CD4-positive, alpha-beta T cell (primary cell): Measurements from ENCODE around the gene FASLG. TPM values are rescaled to one million over a fixed set of nuclear protein-coding genes. Genes with fewer than 3 reads are reported as not detected.

ENCODE experiments used
- ATAC-seq: fragments of 200-7000 bp; cut with Tn5 transposase; one replicate; pipeline ENCODE4 v1.10.0; 2022; ENCODE audit warnings: mild to moderate bottlenecking; ENCODE audit not compliant: poor library complexity
- CTCF ChIA-PET: fragments of 350-600 bp; sonication (Branson Sonifier 250); formaldehyde crosslinking; loops from one replicate; lab custom pipeline; 2021; ENCODE audit warnings: antibody characterized with exemption, inconsistent platforms; lab: Charles Lee
- POLR2A ChIA-PET: fragments of 350-600 bp; sonication (Branson Sonifier 250); formaldehyde crosslinking; loops from one replicate; lab custom pipeline; 2021; ENCODE audit warnings: antibody characterized with exemption, inconsistent platforms; lab: Charles Lee
- DNase-seq, 14 experiments: peaks; one replicate each; pipeline ENCODE4 v3.0.0-alpha.2; 2013 to 2020; ENCODE audit warnings: mixed read lengths in 2 of 14
- H3K27ac ChIP-seq, 2 donors: one replicate each; pipeline versions ENCODE4 v1.5.1 to v1.7.0; 2013; ENCODE audit warnings: low read length in 2 of 2, low read depth in 1 of 2, mild to moderate bottlenecking in 1 of 2
- H3K27me3 ChIP-seq, 2 experiments: 1 replicate in 1 of 2; 2 replicates in 1 of 2; pipeline versions ENCODE4 v1.6.1 to v1.7.0; 2013; ENCODE audit warnings: low read length in 2 of 2, control low read depth in 1 of 2, mild to moderate bottlenecking in 1 of 2, moderate library complexity in 1 of 2; ENCODE audit not compliant: insufficient read depth in 2 of 2, control insufficient read depth in 1 of 2
- H3K36me3 ChIP-seq: one replicate; pipeline ENCODE4 v1.6.1; 2013; ENCODE audit warnings: low read length, control low read depth; ENCODE audit not compliant: insufficient read depth
- H3K4me1 ChIP-seq: one replicate; pipeline ENCODE4 v1.6.1; 2013; ENCODE audit warnings: low read length, control low read depth; ENCODE audit not compliant: insufficient read depth
- H3K4me3 ChIP-seq: one replicate; pipeline ENCODE4 v1.5.1; 2013; ENCODE audit warnings: mild to moderate bottlenecking, low read length, moderate library complexity
- H3K9me3 ChIP-seq, 2 experiments: 1 replicate in 1 of 2; 2 replicates in 1 of 2; pipeline versions ENCODE4 v1.6.1 to v1.7.0; 2013; ENCODE audit warnings: low read length in 2 of 2, mild to moderate bottlenecking in 2 of 2, control low read depth in 1 of 2, moderate library complexity in 1 of 2; ENCODE audit not compliant: control insufficient read depth in 1 of 2, insufficient read depth in 1 of 2
- H3K27ac Mint-ChIP-seq: one replicate; pipeline ENCODE4 v1.8.0; 2020; ENCODE audit warnings: mixed read lengths
- H3K27me3 Mint-ChIP-seq: one replicate; pipeline ENCODE4 v1.8.0; 2021; ENCODE audit warnings: mixed read lengths
- H3K36me3 Mint-ChIP-seq: one replicate; pipeline ENCODE4 v1.8.0; 2021; ENCODE audit warnings: low read depth, mixed read lengths
- H3K4me1 Mint-ChIP-seq: one replicate; pipeline ENCODE4 v1.8.0; 2021; ENCODE audit warnings: low read depth, mixed read lengths
- H3K4me3 Mint-ChIP-seq: one replicate; pipeline ENCODE4 v1.8.0; 2020; ENCODE audit warnings: mild to moderate bottlenecking, mixed read lengths
- H3K9me3 Mint-ChIP-seq: one replicate; pipeline ENCODE4 v1.8.0; 2020; ENCODE audit warnings: mixed read lengths
- CTCF ChIP-seq: fragments of 200-600 bp; IDR thresholded peaks from one replicate; pipeline ENCODE4 v1.8.0; 2022; ENCODE audit warnings: antibody characterized with exemption, mild to moderate bottlenecking
- intact Hi-C, 2 experiments: fragments of 100-400 bp; cut with DNase I in 1 of 2; cut with micrococcal nuclease in 1 of 2; formaldehyde crosslinking; loops; one replicate each; pipeline versions ENCODE4 v1.15.1 to v1.9.0; 2023 to 2025; cut with DNase I, micrococcal nuclease
- total RNA-seq, 174 experiments: library from RNA in 2 of 174; stranded (reverse) in 2 of 174; gene quantifications; one replicate each; pipeline ENCODE4 v1.2.3 and lab custom pipeline; 2021 to 2026

Gene FASLG
- total RNA-seq, 2 experiments from 2014 or later, result 0.11 to 0.80 TPM

- Histone ChIP-seq H3K27ac (no peak overlapping the region), H3K4me1 (peaks cover 4% of the 10 kb centered on the region), H3K27me3 (no peaks in the 10 kb centered on the region), H3K4me3 (no peak overlapping the region), H3K36me3 (no peaks in the 10 kb centered on the region), H3K9me3 (peaks cover 4 to 10% of the 10 kb centered on the region in 2 experiments)
- Mint-ChIP-seq H3K27me3 (no peaks in the 10 kb centered on the region), H3K27ac (no peak overlapping the region), H3K4me3 (no peak overlapping the region), H3K36me3 (peaks cover 10% of the 10 kb centered on the region), H3K4me1 (peaks cover 18% of the 10 kb centered on the region), H3K9me3 (peaks cover 8% of the 10 kb centered on the region)
- no peak for TF ChIP-seq CTCF
- ChIA-PET CTCF (no interaction called here), POLR2A (no interaction called here)
- no peak for DNase-seq
- intact Hi-C loops, result no loop called here
- no peak for ATAC-seq
Observed at GRCh38 chr1:172622541-172622940, 36.4 kb upstream of the FASLG start.

GRCh38 chr1:172623748-172624147, 35.2 kb upstream of the FASLG start:
- intact Hi-C loops, result no loop called here
- H3K27ac ChIP-seq, result no peak overlapping the region
- ChIA-PET CTCF (no interaction called here), POLR2A (no interaction called here)
- no peak for DNase-seq
- Mint-ChIP-seq H3K4me3 (no peak overlapping the region), H3K9me3 (peaks cover 8% of the 10 kb centered on the region), H3K4me1 (peaks cover 28% of the 10 kb centered on the region), H3K27me3 (no peaks in the 10 kb centered on the region), H3K36me3 (peaks cover 7% of the 10 kb centered on the region), H3K27ac (no peak overlapping the region)
- H3K27me3 ChIP-seq, result no peaks in the 10 kb centered on the region
- no peak for ATAC-seq
- no peak overlapping the region for H3K4me3 ChIP-seq
- H3K4me1 ChIP-seq, result peaks cover 12% of the 10 kb centered on the region
- peaks cover 4 to 10% of the 10 kb centered on the region in 2 experiments for H3K9me3 ChIP-seq
- no peak for TF ChIP-seq CTCF
- no peaks in the 10 kb centered on the region for H3K36me3 ChIP-seq

- POLR2A ChIA-PET, result interaction anchor here (1.4 kb wide), 1 partner anchor 93 kb away, joined by 4 read pairs; no protein-coding TSS in a partner anchor
- Histone ChIP-seq H3K36me3 (no peaks in the 10 kb centered on the region), H3K9me3 (no peaks in the 10 kb centered on the region), H3K4me1 (peaks cover 12% of the 10 kb centered on the region), H3K27ac (no peak overlapping the region), H3K4me3 (no peak overlapping the region), H3K27me3 (no peaks in the 10 kb centered on the region)
- intact Hi-C loops, result loop anchor here in 1 of 2 experiments (5.0 kb wide), 1 partner anchor 35 kb away; no protein-coding TSS in a partner anchor
- CTCF ChIA-PET, result interaction anchor here (1.2 kb wide), 1 partner anchor 17 kb away, joined by 5 read pairs; no protein-coding TSS in a partner anchor
- Mint-ChIP-seq H3K9me3 (no peaks in the 10 kb centered on the region), H3K4me3 (no peak overlapping the region), H3K27me3 (no peaks in the 10 kb centered on the region), H3K27ac (no peak overlapping the region), H3K4me1 (peaks cover 49% of the 10 kb centered on the region), H3K36me3 (peaks cover 7% of the 10 kb centered on the region)
- ATAC-seq (no peak), DNase-seq (no peak)
- TF ChIP-seq CTCF, result no peak
Observed at GRCh38 chr1:172626845-172627244, 32.1 kb upstream of the FASLG start.
